Measurements from ENCODE around the gene PPP1R18. TPM values are rescaled to one million over a fixed set of nuclear protein-coding genes. Genes with fewer than 3 reads are reported as not detected.

The PPP1R18 gene
- total RNA-seq, 2 experiments from 2014 or later, result 269 to 283 TPM

GRCh38 chr6:30684386-30685156, 1.9 kb downstream of the PPP1R18 start:
- no peaks in the 10 kb centered on the region for H3K9me3 Mint-ChIP-seq
- peak; percentile 76 for DNase-seq
- H3K4me1 Mint-ChIP-seq, result peaks cover 32% of the 10 kb centered on the region

GRCh38 chr6:30683980-30684338, 2.5 kb downstream of the PPP1R18 start:
- H3K9me3 Mint-ChIP-seq, result no peaks in the 10 kb centered on the region
- peaks cover 31% of the 10 kb centered on the region for H3K4me1 Mint-ChIP-seq
- no peak for DNase-seq
- no peaks in the 10 kb centered on the region for H3K27me3 Mint-ChIP-seq
- peak overlapping the region; percentile 95 for H3K27ac Mint-ChIP-seq
- CTCF ChIA-PET, result interaction anchor here (0.5 to 15.7 kb wide), 3 partner anchors 15 to 1107 kb away, joined by 4 to 626 read pairs (median 6); partner anchors contain the start of genes MDC1 and TUBB
- POLR2A ChIA-PET, result interaction anchor here (1.1 to 8.5 kb wide), 8 partner anchors 12 to 70 kb away, joined by 4 to 561 read pairs (median 17); partner anchors contain the start of genes DHX16, MDC1, MRPS18B and TUBB
- H3K36me3 Mint-ChIP-seq (ENCODE audit: low read depth), result peaks cover 85% of the 10 kb centered on the region
- H3K4me3 Mint-ChIP-seq, result peak overlapping the region; percentile 93

More at GRCh38 chr6:30684386-30685156, 1.9 kb downstream of the PPP1R18 start:
- Mint-ChIP-seq H3K27me3 (no peaks in the 10 kb centered on the region), H3K27ac (peak overlapping the region; percentile 95), H3K36me3 (ENCODE audit: low read depth) (peaks cover 81% of the 10 kb centered on the region), H3K4me3 (peak overlapping the region; percentile 93)
- CTCF ChIA-PET, result interaction anchor here (0.6 to 15.7 kb wide), 3 partner anchors 15 to 44 kb away, joined by 3 to 626 read pairs (median 6); partner anchors contain the start of genes MDC1 and TUBB
- POLR2A ChIA-PET, result interaction anchor here (1.1 to 8.5 kb wide), 10 partner anchors 12 to 175 kb away, joined by 3 to 561 read pairs (median 7); partner anchors contain the start of genes DHX16, MDC1, MRPS18B and TUBB

DNA sequence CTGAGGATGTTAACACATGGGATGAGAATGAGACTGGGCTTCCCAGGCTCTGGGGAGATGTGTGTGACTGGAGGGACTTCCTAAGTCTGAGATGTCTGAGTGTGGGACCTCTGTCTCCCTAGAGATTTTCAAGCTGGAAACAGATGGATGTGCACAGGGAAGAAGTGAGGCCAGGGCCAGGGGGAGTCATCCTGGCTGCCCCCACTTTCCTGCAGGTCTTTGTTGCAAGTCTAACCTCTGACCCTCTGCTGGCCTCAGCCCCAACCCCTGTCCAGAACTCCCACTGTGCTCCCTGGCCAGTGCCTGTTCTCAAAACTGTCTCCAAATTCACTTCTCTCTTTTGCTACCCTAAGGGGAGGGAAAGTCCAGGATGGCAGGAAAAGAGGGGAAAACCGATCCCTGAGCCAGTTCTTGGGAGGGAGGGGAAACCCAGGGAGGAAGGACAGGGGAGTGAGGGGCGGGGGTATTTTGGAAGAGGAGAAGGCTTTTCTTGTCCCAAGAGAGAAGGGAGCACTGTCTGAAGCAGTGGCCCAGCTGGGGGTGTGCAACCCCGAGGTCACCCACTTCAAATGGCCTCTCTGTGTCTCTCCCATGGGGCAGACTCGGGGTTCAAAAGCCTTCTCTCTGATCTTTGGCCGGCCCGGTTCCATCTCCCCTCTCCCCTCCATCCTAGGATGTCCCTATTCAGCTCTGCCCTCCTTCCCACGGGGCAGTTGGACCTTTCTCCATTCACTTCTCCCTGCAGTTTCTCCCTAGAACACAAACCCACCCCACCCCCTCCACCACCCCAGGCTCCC, 3.1 kb downstream of the PPP1R18 start:
- ChIA-PET CTCF (interaction anchor here (0.5 to 15.7 kb wide), 3 partner anchors 11 to 1107 kb away, joined by 4 to 626 read pairs (median 15); partner anchors contain the start of genes DHX16, MDC1 and TUBB), POLR2A (interaction anchor here (1.0 to 8.5 kb wide), 11 partner anchors 8 to 126 kb away, joined by 3 to 561 read pairs (median 17); partner anchors contain the start of genes DHX16, MDC1, MRPS18B and NRM)
- Mint-ChIP-seq H3K4me1 (peaks cover 31% of the 10 kb centered on the region), H3K27me3 (no peaks in the 10 kb centered on the region), H3K36me3 (ENCODE audit: low read depth) (peaks cover 86% of the 10 kb centered on the region), H3K9me3 (no peaks in the 10 kb centered on the region), H3K4me3 (peak overlapping the region; percentile 93), H3K27ac (peak overlapping the region; percentile 95)
- DNase-seq, result peak; percentile 26

DNA sequence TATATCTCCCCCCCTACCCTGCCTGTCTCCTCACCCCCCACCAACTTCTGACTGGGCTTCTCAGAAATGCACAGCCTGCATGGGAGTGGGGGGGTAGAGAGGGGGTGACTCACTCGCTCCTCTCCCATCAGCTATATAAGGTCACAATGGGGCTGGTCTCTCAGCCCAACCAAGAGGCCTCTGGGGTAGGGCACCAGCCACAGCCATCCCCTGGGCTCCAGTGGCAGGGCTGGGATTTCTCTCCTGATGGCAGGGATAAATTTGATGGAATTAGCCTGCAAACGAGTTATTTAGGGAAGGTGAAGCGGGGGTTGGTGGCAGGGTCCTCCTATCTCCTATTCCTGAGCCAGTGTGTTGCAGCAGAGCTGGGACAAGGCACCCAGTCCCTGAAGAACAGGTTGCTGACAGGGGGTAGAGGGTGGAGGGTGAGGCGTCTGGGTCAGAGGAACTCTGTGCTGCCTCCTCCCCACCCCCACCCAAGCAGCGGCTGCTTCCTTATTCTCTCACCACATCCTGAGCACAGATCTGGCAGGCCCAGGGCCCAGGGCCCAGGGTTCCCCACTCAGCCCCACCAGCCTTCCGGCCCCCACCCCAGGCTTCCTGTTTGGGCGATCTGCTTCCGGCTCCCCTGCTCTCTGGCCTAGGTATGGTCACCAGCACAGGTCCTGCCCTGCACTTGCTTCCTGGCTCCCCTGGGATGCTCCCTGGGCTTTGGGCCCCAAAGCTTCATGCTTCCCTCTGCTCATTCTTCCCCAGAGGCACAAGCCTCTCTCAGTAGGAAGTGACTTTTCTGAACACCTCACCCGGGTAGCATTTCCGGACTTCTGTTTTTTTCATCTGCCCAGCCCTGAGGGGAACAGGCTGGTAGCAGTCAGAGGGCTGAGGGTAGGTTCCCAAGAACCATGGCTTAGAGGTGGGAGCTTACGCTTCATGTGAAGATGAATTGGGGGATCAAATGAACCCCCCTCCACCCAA, 4.0 kb downstream of the PPP1R18 start:
- H3K27ac Mint-ChIP-seq, result peak overlapping the region; percentile 95
- POLR2A ChIA-PET, result interaction anchor here (0.8 to 8.5 kb wide), 15 partner anchors 9 to 190 kb away, joined by 3 to 561 read pairs (median 5); partner anchors contain the start of genes DHX16, MDC1, MRPS18B and NRM
- peak; percentile 94 for DNase-seq
- peak overlapping the region; percentile 93 for H3K4me3 Mint-ChIP-seq
- H3K4me1 Mint-ChIP-seq, result peaks cover 24% of the 10 kb centered on the region
- peaks cover 83% of the 10 kb centered on the region for H3K36me3 Mint-ChIP-seq (ENCODE audit: low read depth)
- H3K27me3 Mint-ChIP-seq, result no peaks in the 10 kb centered on the region
- CTCF ChIA-PET, result interaction anchor here (0.7 to 15.7 kb wide), 7 partner anchors 10 to 232 kb away, joined by 3 to 626 read pairs (median 3); partner anchors contain the start of genes DHX16, MDC1, TUBB and VARS2
- no peaks in the 10 kb centered on the region for H3K9me3 Mint-ChIP-seq

DNA sequence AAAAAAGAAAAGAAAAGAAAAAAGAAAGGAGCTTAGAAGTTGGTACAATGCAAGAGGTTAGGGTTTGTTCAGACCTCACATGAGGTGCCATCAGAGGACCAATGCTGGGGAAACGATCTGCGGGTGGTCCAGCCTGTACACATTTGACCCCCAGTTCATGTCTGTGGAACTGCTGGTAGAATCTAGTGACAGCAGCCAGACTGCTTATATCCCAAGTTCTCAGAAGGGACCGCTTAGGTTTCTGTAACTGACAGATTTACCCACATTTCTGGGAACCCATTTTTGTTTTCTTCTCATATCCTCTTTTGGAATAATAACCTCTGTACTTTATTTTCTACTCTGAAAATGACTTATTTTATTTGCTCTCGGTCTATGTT, 4.7 kb downstream of the PPP1R18 start:
- Mint-ChIP-seq H3K4me1 (peaks cover 27% of the 10 kb centered on the region), H3K27me3 (no peaks in the 10 kb centered on the region), H3K36me3 (ENCODE audit: low read depth) (peaks cover 89% of the 10 kb centered on the region), H3K27ac (peak overlapping the region; percentile 95), H3K4me3 (peak overlapping the region; percentile 93), H3K9me3 (no peaks in the 10 kb centered on the region)
- POLR2A ChIA-PET, result interaction anchor here (0.8 to 8.5 kb wide), 13 partner anchors 10 to 149 kb away, joined by 3 to 561 read pairs (median 17); partner anchors contain the start of genes DHX16, MDC1, MRPS18B and NRM
- CTCF ChIA-PET, result interaction anchor here (0.7 to 15.7 kb wide), 7 partner anchors 9 to 233 kb away, joined by 3 to 626 read pairs (median 3); partner anchors contain the start of genes DHX16, MDC1, TUBB and VARS2
- peak; percentile 34 for DNase-seq

DNA sequence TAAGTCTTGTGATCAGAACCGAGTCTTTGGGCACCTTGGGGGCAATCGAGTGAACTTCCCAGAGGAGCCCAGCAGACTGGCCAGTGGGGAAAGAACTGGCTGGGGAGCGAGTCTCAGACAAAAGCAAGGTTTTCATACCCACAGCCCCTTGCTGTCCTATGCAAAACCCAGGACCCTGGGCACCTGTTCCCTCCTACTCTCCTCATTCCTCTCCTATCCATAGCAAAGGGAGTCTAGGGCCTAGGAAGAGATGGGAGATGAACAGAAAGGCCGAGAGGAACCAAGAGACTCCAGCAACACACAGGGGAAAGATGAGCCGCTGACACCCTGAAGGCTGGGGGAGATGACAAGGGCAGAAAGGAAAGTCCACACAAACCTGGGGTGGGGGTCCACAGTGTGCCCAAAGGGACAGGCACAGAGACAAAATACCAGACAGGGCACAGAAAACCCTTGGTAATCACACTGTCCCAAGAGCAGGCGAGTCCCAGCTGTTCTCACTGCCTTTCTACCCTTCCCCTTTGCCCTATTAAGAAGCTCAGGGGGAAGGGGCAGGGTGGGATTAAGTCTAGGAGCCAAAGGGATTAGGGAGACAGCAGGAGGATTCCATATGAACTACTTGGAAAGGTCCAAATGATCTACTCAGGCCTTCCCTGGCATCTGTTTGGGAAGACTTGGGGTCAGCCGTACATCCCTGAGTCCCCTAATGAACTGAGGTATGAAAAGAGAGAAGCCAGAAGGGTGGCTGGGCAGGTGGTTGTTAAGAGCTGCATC, 6.5 kb downstream of the PPP1R18 start:
- Mint-ChIP-seq H3K4me3 (peak overlapping the region; percentile 93), H3K9me3 (no peaks in the 10 kb centered on the region), H3K27me3 (no peaks in the 10 kb centered on the region), H3K4me1 (peaks cover 35% of the 10 kb centered on the region), H3K36me3 (ENCODE audit: low read depth) (peaks cover 86% of the 10 kb centered on the region), H3K27ac (peak overlapping the region; percentile 95)
- CTCF ChIA-PET, result interaction anchor here (0.5 to 15.7 kb wide), 18 partner anchors 7 to 471 kb away, joined by 3 to 626 read pairs (median 4); partner anchors contain the start of genes DHX16, MDC1, MRPS18B and NRM
- no peak for DNase-seq
- POLR2A ChIA-PET, result interaction anchor here (0.8 to 8.5 kb wide), 10 partner anchors 8 to 189 kb away, joined by 3 to 561 read pairs (median 10); partner anchors contain the start of genes DHX16, MDC1, MRPS18B and NRM

GRCh38 chr6:30678964-30679726, 7.3 kb downstream of the PPP1R18 start:
- peak; percentile 93 for DNase-seq
- H3K4me1 Mint-ChIP-seq, result peaks cover 35% of the 10 kb centered on the region
- CTCF ChIA-PET, result interaction anchor here (0.5 to 15.7 kb wide), 23 partner anchors 10 to 939 kb away, joined by 3 to 626 read pairs (median 4); partner anchors contain the start of genes MDC1, MRPS18B, NRM and PPP1R10
- H3K36me3 Mint-ChIP-seq (ENCODE audit: low read depth), result peaks cover 79% of the 10 kb centered on the region
- POLR2A ChIA-PET, result interaction anchor here (0.7 to 8.5 kb wide), 14 partner anchors 9 to 188 kb away, joined by 3 to 561 read pairs (median 5); partner anchors contain the start of genes ATAT1, FLOT1, MDC1 and MRPS18B
- H3K27me3 Mint-ChIP-seq, result no peaks in the 10 kb centered on the region
- no peaks in the 10 kb centered on the region for H3K9me3 Mint-ChIP-seq
- peak overlapping the region; percentile 93 for H3K4me3 Mint-ChIP-seq
- peak overlapping the region; percentile 95 for H3K27ac Mint-ChIP-seq

- Mint-ChIP-seq H3K4me3 (no peak overlapping the region), H3K4me1 (peaks cover 46% of the 10 kb centered on the region), H3K36me3 (ENCODE audit: low read depth) (peaks cover 55% of the 10 kb centered on the region), H3K27ac (peak overlapping the region; percentile 16), H3K27me3 (no peaks in the 10 kb centered on the region), H3K9me3 (no peaks in the 10 kb centered on the region)
- ChIA-PET CTCF (interaction anchor here (0.7 to 15.7 kb wide), 2 partner anchors 36 to 51 kb away, joined by 3 to 626 read pairs; partner anchors contain the start of genes MDC1 and TUBB), POLR2A (interaction anchor here (1.7 to 3.4 kb wide), 3 partner anchors 11 to 54 kb away, joined by 5 to 29 read pairs (median 6); no protein-coding TSS in a partner anchor)
- DNase-seq, result no peak
These were observed 9.7 kb downstream of the PPP1R18 start for GRCh38 chr6:30676660-30677285.

DNA sequence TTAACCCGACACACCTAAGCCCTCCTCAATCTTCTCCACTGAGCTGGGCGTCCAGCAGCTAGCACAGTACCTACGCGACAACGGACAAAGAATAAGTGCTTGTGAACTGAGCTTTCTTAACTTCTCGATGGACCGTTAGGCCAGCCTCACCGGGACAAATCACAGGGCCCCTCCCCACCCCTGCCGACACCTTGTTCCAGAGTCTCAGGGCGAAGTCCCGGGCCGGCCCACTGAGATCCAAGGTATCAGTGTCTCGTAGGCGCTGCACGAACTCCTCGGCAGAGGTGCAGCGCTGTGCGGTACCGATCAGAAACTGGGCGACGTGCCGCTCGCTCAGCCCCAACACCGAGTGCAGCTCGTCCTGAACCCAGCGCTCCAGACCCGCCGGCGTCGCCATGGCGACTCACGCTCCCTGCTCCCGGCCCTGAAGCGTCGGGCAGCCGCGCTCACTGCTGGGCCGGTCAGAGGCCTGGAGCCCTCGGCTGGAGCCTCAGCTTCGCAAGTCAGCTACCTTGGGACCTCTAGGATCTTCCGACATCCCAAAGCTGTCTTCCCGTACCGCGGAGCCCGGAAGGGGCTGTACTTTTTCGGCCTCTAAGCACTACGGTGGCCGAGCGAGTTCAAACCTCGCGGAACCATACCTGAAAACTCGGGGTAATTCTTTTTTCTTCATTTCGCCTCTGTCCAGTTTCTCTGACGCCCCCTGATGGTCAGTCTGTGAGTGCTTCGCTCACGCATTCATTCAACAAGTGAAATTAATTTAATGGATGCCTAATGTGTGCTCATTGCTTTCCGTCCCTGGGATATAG, 13.8 kb downstream of the PPP1R18 start, which contains the start of gene DHX16:
DHX16 (minus strand) TSS at position 562 of the 809 bp plus-strand sequence; CDS start at position 397, 165 bp downstream.
- ChIA-PET CTCF (interaction anchor here (0.5 to 15.7 kb wide), 27 partner anchors 8 to 415 kb away, joined by 3 to 626 read pairs (median 4); partner anchors contain the start of genes ABCF1, MDC1 and TUBB), POLR2A (interaction anchor here (0.7 to 4.2 kb wide), 14 partner anchors 9 to 116 kb away, joined by 3 to 31 read pairs (median 6); partner anchors contain the start of genes MDC1, MRPS18B, PPP1R10 and PRR3)
- Mint-ChIP-seq H3K36me3 (ENCODE audit: low read depth) (peaks cover 45% of the 10 kb centered on the region), H3K4me1 (peaks cover 42% of the 10 kb centered on the region), H3K9me3 (no peaks in the 10 kb centered on the region), H3K4me3 (peak within 1 kb of the TSS; percentile 89), H3K27ac (peak within 1 kb of the TSS; percentile 18), H3K27me3 (no peaks in the 10 kb centered on the region)
- DNase-seq, result peak; percentile 92

All from activated CD4-positive, alpha-beta memory T cell treated with anti-CD3 and anti-CD28 coated beads, Interleukin-2, amount 10 ng/mL, durations not matched to agents 7 days and 5 days (primary cell).